Neural progenitor cell (in vitro differentiated cells): Measurements from ENCODE around the gene PTCD3. TPM values are rescaled to one million over a fixed set of nuclear protein-coding genes. Genes with fewer than 3 reads are reported as not detected.

ENCODE experiments used
- DNase-seq: peaks from one replicate; pipeline ENCODE4 v3.0.0-alpha.2; 2016; ENCODE audit warnings: low spot score
- H2AFZ ChIP-seq: fragments of 200-600 bp; sonication (generic); replicated peaks from 2 replicates; pipeline ENCODE4 v1.6.1; 2016; ENCODE audit warnings: antibody characterized with exemption
- H3F3A ChIP-seq: fragments of 200-600 bp; sonication (generic); 2 replicates; pipeline ENCODE4 v1.6.1; 2016; ENCODE audit warnings: antibody characterized with exemption, low read depth
- H3K27ac ChIP-seq: fragments of 200-600 bp; sonication (generic); 2 replicates; pipeline ENCODE4 v1.5.1; 2016; ENCODE audit warnings: mild to moderate bottlenecking
- H3K27me3 ChIP-seq: fragments of 200-600 bp; sonication (generic); 2 replicates; pipeline ENCODE4 v1.6.1; 2016; ENCODE audit warnings: mild to moderate bottlenecking, moderate library complexity
- H3K36me3 ChIP-seq: fragments of 200-600 bp; sonication (generic); 2 replicates; pipeline ENCODE4 v1.5.1; 2016
- H3K4me1 ChIP-seq: fragments of 200-600 bp; sonication (generic); 2 replicates; pipeline ENCODE4 v1.6.1; 2016; ENCODE audit warnings: mixed run types
- H3K4me2 ChIP-seq: fragments of 200-600 bp; sonication (generic); 2 replicates; pipeline ENCODE4 v1.6.1; 2016
- H3K4me3 ChIP-seq: fragments of 200-600 bp; sonication (generic); 2 replicates; pipeline ENCODE4 v1.5.1; 2016
- H3K79me2 ChIP-seq: fragments of 200-600 bp; sonication (generic); 2 replicates; pipeline ENCODE4 v1.6.1; 2016; ENCODE audit warnings: low read depth
- H3K9ac ChIP-seq: fragments of 200-600 bp; sonication (generic); 2 replicates; pipeline ENCODE4 v1.6.1; 2016
- H3K9me3 ChIP-seq: fragments of 200-600 bp; sonication (generic); 2 replicates; pipeline ENCODE4 v1.5.1; 2016; ENCODE audit warnings: low read depth
- H4K20me1 ChIP-seq: fragments of 200-600 bp; sonication (generic); 2 replicates; pipeline ENCODE4 v1.6.1; 2016; ENCODE audit warnings: low read depth
- H3K27ac Mint-ChIP-seq: 3 replicates; pipeline ENCODE4 v1.8.0; 2021; ENCODE audit warnings: mixed read lengths
- H3K27me3 Mint-ChIP-seq: 2 replicates; pipeline ENCODE4 v1.8.0; 2022; ENCODE audit warnings: low read depth, mild to moderate bottlenecking, inconsistent platforms, moderate library complexity, mixed read lengths; ENCODE audit not compliant: insufficient read depth
- H3K36me3 Mint-ChIP-seq: 3 replicates; pipeline ENCODE4 v1.8.0; 2021; ENCODE audit warnings: mixed read lengths
- H3K4me1 Mint-ChIP-seq: 3 replicates; pipeline ENCODE4 v1.8.0; 2021; ENCODE audit warnings: mixed read lengths
- H3K4me3 Mint-ChIP-seq: 3 replicates; pipeline ENCODE4 v1.8.0; 2021; ENCODE audit warnings: mild to moderate bottlenecking, moderate library complexity, mixed read lengths
- H3K9me3 Mint-ChIP-seq: 3 replicates; pipeline ENCODE4 v1.8.0; 2020; ENCODE audit warnings: mixed read lengths
- EZH2 ChIP-seq: fragments of 200-600 bp; sonication (generic); IDR thresholded peaks from 2 replicates; pipeline ENCODE4 v1.6.1; 2017; ENCODE audit warnings: antibody characterized with exemption, mild to moderate bottlenecking, moderate library complexity
- EZH2phosphoT487 ChIP-seq: fragments of 200-600 bp; sonication (generic); IDR thresholded peaks from 2 replicates; pipeline ENCODE4 v1.6.1; 2017; ENCODE audit warnings: antibody characterized with exemption
- total RNA-seq: library from RNA; depleted of rRNA; stranded (reverse); fragments of >200 nt; gene quantifications from 2 replicates; pipeline ENCODE4 v1.2.3, GENCODE V29; 2015; ENCODE audit warnings: low replicate concordance
- TF ChIP-seq, protein P1 (sequence below): fragments of 200-600 bp; sonication (generic); IDR thresholded peaks from 2 replicates; pipeline ENCODE4 v1.5.1; 2017; ENCODE audit warnings: antibody characterized with exemption, mild to moderate bottlenecking

Gene PTCD3
- total RNA-seq, 1 donor from 2014 or later, result 269 TPM

DNA sequence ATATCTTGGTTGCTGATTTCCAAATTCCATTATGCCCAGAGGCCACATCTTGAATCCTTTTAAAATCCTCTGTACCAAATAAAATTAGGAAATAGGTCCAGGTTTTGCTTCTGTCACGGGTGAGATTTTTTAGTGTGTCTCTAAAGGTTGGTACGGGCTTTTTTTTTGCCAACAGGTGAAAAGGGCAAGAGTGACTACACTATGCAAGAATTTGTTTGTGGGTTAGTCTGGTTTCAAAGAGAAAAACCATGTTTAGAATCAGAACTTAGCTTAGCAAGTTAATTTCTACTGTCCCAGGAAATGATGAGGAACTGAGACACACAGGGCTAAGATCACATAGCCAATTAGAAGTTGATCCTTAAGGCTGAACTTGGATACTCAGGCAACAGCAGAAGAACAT is 42.0 kb upstream of the PTCD3 start:
- H3K36me3 Mint-ChIP-seq, result peaks cover 43% of the 10 kb centered on the region
- H3K27ac Mint-ChIP-seq, result no peak overlapping the region
- no peaks in the 10 kb centered on the region for H3K27me3 ChIP-seq
- peaks cover 2% of the 10 kb centered on the region for H3K27me3 Mint-ChIP-seq
- no peak overlapping the region for H3K4me2 ChIP-seq
- H3F3A ChIP-seq, result no peaks in the 10 kb centered on the region
- no peaks in the 10 kb centered on the region for H3K79me2 ChIP-seq
- H4K20me1 ChIP-seq, result no peaks in the 10 kb centered on the region
- H3K9me3 ChIP-seq, result no peaks in the 10 kb centered on the region
- peaks cover 6% of the 10 kb centered on the region for H3K36me3 ChIP-seq
- no peak for DNase-seq
- no peak overlapping the region for H2AFZ ChIP-seq
- peaks cover 3% of the 10 kb centered on the region for H3K9me3 Mint-ChIP-seq
- no peaks in the 10 kb centered on the region for H3K4me1 Mint-ChIP-seq
- H3K9ac ChIP-seq, result no peak overlapping the region
- H3K4me3 Mint-ChIP-seq, result no peak overlapping the region
- H3K4me1 ChIP-seq, result no peaks in the 10 kb centered on the region
- H3K4me3 ChIP-seq, result no peak overlapping the region
- no peak overlapping the region for H3K27ac ChIP-seq
- TF ChIP-seq, protein P1, sequence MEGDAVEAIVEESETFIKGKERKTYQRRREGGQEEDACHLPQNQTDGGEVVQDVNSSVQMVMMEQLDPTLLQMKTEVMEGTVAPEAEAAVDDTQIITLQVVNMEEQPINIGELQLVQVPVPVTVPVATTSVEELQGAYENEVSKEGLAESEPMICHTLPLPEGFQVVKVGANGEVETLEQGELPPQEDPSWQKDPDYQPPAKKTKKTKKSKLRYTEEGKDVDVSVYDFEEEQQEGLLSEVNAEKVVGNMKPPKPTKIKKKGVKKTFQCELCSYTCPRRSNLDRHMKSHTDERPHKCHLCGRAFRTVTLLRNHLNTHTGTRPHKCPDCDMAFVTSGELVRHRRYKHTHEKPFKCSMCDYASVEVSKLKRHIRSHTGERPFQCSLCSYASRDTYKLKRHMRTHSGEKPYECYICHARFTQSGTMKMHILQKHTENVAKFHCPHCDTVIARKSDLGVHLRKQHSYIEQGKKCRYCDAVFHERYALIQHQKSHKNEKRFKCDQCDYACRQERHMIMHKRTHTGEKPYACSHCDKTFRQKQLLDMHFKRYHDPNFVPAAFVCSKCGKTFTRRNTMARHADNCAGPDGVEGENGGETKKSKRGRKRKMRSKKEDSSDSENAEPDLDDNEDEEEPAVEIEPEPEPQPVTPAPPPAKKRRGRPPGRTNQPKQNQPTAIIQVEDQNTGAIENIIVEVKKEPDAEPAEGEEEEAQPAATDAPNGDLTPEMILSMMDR, result no peak
- TF ChIP-seq EZH2phosphoT487 (no peak), EZH2 (no peak)

DNA sequence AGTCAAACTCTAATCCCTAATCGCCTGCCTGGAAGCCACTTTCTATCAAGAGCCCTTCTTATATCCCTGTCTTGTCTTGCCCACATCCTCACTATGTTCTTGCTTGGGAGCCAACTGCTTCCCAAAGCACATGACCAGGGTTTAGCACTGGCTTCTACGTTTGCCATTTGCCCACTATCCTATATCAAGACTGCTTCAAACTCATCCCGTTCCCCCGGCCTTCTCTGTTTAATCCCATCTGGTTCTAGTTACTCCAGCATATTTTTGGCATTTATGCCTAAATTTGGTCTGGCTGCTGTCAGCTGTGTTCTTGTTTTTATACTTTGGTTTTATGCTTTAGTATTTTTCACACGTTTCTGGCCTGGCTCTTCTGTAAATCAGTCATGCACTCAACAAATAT is 40.5 kb upstream of the PTCD3 start:
- H3K27me3 ChIP-seq, result no peaks in the 10 kb centered on the region
- H2AFZ ChIP-seq, result no peak overlapping the region
- H3K4me3 ChIP-seq, result no peak overlapping the region
- H3K36me3 Mint-ChIP-seq, result peaks cover 48% of the 10 kb centered on the region
- no peaks in the 10 kb centered on the region for H3K4me1 Mint-ChIP-seq
- H3K4me1 ChIP-seq, result no peaks in the 10 kb centered on the region
- H4K20me1 ChIP-seq, result no peaks in the 10 kb centered on the region
- no peak overlapping the region for H3K27ac Mint-ChIP-seq
- no peak overlapping the region for H3K9ac ChIP-seq
- H3K79me2 ChIP-seq, result no peaks in the 10 kb centered on the region
- no peak overlapping the region for H3K27ac ChIP-seq
- no peaks in the 10 kb centered on the region for H3K9me3 ChIP-seq
- H3K4me2 ChIP-seq, result no peak overlapping the region
- H3F3A ChIP-seq, result no peaks in the 10 kb centered on the region
- peaks cover 6% of the 10 kb centered on the region for H3K36me3 ChIP-seq
- H3K27me3 Mint-ChIP-seq, result peaks cover 2% of the 10 kb centered on the region
- peaks cover 3% of the 10 kb centered on the region for H3K9me3 Mint-ChIP-seq
- DNase-seq, result no peak
- TF ChIP-seq, protein P1, result no peak
- TF ChIP-seq EZH2, result no peak
- H3K4me3 Mint-ChIP-seq, result no peak overlapping the region

DNA sequence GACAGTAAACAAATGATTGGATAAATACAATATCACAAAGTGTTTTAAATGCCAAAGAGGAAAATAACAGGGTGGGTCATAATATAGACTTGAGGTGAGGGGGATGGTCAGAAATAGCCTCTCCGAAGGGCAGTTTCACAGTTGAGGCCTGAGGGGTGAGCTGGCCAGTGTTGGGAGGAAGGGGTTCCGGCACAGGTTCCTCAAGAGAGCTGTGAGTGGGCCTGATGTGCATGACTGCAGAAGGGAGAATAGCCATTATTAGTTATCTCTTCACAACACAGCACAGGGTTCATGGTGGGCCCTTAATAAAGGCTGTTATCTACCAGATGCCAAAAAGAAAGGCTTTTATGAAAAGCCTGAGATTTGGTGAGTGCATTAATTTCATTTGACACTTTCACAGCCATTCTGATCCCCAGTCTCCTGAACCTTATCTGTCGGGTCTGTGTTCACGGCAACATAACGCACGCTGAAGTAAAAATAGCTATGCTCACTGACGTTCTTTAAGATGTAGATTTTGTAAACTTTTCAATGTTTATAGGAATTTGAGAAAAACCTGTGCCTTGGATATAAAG is 39.9 kb upstream of the PTCD3 start:
- no peak overlapping the region for H3K9ac ChIP-seq
- peaks cover 3% of the 10 kb centered on the region for H3K9me3 Mint-ChIP-seq
- no peaks in the 10 kb centered on the region for H3K27me3 ChIP-seq
- H3K4me1 Mint-ChIP-seq, result no peaks in the 10 kb centered on the region
- H4K20me1 ChIP-seq, result no peaks in the 10 kb centered on the region
- no peak for DNase-seq
- no peak overlapping the region for H2AFZ ChIP-seq
- no peak overlapping the region for H3K27ac Mint-ChIP-seq
- H3K27me3 Mint-ChIP-seq, result peaks cover under 1% of the 10 kb centered on the region
- H3K4me1 ChIP-seq, result no peaks in the 10 kb centered on the region
- H3K79me2 ChIP-seq, result no peaks in the 10 kb centered on the region
- peaks cover 51% of the 10 kb centered on the region for H3K36me3 Mint-ChIP-seq
- no peak overlapping the region for H3K4me2 ChIP-seq
- H3F3A ChIP-seq, result no peaks in the 10 kb centered on the region
- TF ChIP-seq, protein P1, result no peak
- TF ChIP-seq EZH2, result no peak
- no peak for TF ChIP-seq EZH2phosphoT487
- H3K4me3 Mint-ChIP-seq, result no peak overlapping the region
- no peaks in the 10 kb centered on the region for H3K9me3 ChIP-seq
- peaks cover 6% of the 10 kb centered on the region for H3K36me3 ChIP-seq
- no peak overlapping the region for H3K4me3 ChIP-seq
- H3K27ac ChIP-seq, result no peak overlapping the region
